HG03097 (cell line): ENCODE data around the gene MAGEB2.
"Not testable (repeated sequence)": the region's sequence is repeated elsewhere in the genome, so short reads cannot be mapped to it uniquely, and the experiment has no call there.

Source experiments
- ATAC-seq: cut with Tn5 transposase; IDR thresholded peaks from one replicate; pipeline ENCODE4 v1.9.1; 2021; ENCODE audit not compliant: unreplicated experiment, low FRiP score

MAGEB2 gene

GRCh38 chrX:30215357-30215843 is at the start of gene MAGEB2:
MAGEB2 (plus strand) TSS chrX:30215563; CDS start chrX:30218581, 3,018 bp downstream.
- ATAC-seq, result no peak

- ATAC-seq, result no peak
Observed at GRCh38 chrX:30170900-30171299, 44.5 kb upstream of the MAGEB2 start.

DNA sequence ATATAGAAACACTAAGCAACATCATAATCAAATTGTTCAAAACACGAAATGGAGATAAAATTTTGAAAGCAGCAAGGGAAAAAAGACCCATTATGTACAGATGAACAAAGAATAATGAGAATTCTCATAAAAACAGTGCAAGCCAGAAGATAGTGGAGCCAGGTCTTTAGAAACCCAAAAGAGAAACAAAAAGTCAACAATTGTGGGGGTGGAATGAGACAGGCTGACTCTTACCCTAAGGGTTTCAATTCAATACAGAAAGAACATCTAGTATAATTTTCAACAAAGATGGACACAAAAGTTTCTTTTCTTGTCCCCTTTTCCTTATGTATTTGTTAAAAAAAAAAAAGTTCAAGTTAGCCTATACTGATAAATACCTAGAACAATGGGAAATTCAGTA is 34.0 kb upstream of the MAGEB2 start:
- no peak for ATAC-seq

- ATAC-seq, result no peak
Observed at GRCh38 chrX:30183554-30183953, 31.8 kb upstream of the MAGEB2 start.

GRCh38 chrX:30190426-30190825 is 24.9 kb upstream of the MAGEB2 start:
- ATAC-seq, result no peak

DNA sequence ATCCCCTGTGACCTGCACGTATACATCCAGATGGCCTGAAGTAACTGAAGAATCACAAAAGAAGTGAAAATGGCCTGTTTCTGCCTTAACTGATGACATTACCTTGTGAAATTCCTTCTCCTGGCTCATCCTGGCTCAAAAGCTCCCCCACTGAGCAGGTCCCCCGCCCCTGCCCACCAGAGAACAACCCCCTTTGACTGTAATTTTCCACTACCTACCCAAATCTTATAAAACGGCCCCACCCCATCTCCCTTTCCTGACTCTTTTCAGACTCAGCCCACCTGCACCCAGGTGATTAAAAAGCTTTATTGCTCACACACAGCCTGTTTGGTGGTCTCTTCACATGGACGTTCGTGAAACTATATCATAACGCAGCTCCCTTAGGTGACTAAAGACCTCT is 21.5 kb upstream of the MAGEB2 start:
- not testable (repeated sequence) for ATAC-seq

DNA sequence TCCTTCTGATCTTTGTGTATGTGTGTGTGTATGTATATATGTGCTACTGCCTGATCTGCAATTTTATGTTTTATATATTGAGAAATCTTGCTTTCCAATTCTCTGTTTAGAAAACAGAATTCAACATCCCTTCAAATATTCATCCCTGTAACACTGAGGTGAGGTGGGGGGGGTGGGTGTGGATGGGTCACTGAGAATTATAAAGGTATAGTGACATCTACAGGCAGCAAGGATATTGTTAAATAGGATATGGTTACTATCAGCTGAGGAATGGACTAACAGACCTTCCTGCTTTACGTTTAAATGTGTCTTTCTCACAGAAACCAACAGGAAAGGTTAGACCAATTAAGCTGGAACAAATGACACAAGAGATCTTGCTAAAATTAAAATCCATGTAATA is 19.0 kb upstream of the MAGEB2 start:
- ATAC-seq, result no peak

GRCh38 chrX:30212172-30212571 is 3.2 kb upstream of the MAGEB2 start:
- no peak for ATAC-seq

DNA sequence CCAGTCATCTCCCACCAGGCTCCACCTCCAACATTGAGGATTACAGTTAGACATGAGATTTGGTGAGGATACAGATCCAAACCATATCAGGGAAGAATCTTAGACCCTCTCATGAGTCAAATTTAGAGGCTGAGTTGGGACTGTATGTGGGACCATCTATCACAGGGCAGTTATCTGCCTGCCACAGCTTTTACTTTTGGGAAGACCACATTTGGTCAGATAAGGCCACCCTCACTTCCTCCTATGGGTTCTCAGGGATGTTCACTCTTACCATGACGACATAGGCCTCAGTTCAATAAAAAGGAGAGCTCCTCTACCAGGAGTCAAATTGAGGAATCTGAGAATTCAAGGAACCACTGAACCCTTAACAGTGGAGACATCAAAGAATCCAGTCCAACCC is 2.1 kb downstream of the MAGEB2 start:
- no peak for ATAC-seq

DNA sequence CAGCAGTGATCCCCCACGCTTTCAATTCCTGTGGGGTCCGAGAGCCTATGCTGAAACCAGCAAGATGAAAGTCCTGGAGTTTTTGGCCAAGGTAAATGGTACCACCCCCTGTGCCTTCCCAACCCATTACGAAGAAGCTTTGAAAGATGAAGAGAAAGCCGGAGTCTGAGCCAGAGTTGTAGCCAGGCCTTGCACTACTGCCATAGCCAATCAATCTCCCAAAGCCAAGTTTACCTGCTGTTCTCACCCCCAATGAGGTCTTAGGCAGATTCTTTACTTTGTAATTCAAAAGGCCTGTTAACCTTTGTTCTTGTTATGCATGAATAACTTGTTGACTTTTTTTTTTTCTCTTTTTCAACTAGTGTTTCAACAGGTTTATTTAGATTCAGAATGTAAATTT is 4.0 kb downstream of the MAGEB2 start:
- no peak for ATAC-seq

DNA sequence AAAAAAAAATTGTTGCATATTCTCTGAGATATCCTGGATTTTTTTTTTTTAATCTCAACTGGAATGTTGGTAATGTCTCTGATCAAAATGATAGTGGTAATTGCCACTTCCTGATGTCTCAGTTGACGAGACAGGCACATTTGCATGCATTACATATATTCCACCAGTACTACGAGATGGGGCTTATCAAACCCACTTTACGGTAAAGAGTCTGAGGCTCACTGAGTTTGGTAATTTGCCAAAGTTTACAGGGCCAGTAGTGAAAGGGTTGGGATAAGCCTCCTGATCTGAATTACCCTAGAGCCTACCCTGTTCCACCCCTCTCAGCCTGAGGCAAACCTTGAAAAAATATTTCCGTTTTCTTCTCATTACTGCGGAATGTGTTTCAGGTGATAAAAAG is 5.3 kb downstream of the MAGEB2 start:
- no peak for ATAC-seq

DNA sequence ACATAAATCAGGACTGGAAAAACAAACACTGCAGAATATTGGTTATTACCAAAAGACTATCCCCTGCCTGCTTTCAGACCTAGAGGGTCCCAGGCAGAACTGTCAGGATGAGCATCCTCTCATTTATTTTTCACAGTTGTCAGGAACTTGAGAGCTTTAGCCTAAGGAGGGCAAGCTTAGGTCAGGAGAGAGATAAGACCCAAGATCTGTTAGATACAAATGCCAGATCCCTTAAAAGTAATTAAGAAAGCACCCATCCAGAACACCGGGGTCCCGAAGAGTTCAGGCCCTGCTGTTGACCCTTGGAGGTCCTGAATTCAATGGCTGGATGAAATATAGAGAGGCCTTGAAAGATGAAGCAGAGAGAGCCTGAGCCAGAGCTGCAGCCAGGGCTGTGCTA is 9.2 kb downstream of the MAGEB2 start:
- no peak for ATAC-seq

GRCh38 chrX:30228526-30228925 is 13.2 kb downstream of the MAGEB2 start:
- no peak for ATAC-seq

- ATAC-seq, result no peak
Observed at GRCh38 chrX:30230395-30230794, 15.0 kb downstream of the MAGEB2 start, which contains the start of gene MAGEB3. MAGEB3 (plus strand) TSS chrX:30230657; CDS start chrX:30235925, 5,268 bp downstream.

GRCh38 chrX:30241724-30242415 is 26.5 kb downstream of the MAGEB2 start, which contains the start of gene MAGEB4:
MAGEB4 (plus strand) TSS chrX:30242000; CDS start chrX:30242136, 136 bp downstream.
- no peak for ATAC-seq

DNA sequence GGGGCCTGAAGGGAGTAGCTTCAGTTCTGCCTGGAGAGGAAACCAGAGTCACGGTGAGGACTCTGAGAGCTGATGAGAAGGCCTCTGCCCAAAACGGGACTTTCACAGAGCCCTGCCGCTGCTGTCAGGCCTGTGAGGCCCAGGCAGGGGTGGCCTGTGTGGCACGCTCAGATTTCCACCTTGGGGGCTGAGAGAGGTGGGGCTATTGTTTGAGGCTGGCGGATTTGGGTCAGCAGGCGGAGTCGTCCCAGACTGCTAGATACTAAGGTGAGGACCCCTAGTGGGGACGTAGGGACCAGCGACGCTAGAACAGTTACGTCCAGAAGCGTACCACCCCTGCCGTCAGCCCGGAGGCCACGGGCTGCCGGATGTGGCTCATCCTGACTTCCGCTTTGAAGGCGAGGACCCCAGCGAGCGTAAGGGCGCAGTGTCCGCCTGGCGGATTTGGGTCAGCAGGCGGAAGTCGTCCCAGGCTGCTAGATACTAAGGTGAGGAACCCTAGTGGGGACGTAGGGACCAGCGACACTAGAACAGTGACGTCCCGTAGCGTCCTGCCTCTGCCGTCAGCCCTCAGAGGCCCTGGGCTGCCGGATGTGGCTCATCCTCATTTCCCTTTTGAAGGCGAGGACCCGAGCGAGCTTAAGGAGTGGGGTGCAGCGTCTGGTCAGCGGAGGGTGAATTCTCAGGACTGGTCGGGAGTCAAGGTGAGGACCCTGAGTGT is 31.6 kb downstream of the MAGEB2 start, which contains the start of gene MAGEB1:
Gene MAGEB1, plus strand, starts transcription at position 378 of the 721 bp plus-strand sequence. CDS start 3,348 bp downstream, outside the sequence.
- no peak for ATAC-seq

DNA sequence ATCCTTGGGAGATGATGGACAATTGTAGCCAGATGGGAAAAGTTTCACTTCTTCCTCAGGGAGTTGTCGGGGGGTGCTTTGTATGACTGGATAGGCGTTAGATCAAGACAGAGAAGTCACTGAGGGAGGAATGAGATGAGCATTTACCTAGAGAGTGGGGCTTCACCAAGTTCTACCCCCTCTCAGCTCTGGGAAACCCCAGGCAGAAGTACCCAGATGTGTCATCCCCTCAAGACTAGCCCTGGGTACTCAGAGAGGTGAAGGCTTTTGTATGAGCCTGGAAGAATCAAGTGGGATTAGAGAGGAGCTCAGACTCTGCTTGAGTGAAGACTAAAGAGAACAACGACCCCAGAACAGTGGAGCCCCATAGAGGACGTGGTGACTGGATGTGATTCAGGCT is 33.5 kb downstream of the MAGEB2 start:
- peak; percentile 75 for ATAC-seq

- ATAC-seq, result no peak
Observed at GRCh38 chrX:30253257-30253656, 37.9 kb downstream of the MAGEB2 start.

DNA sequence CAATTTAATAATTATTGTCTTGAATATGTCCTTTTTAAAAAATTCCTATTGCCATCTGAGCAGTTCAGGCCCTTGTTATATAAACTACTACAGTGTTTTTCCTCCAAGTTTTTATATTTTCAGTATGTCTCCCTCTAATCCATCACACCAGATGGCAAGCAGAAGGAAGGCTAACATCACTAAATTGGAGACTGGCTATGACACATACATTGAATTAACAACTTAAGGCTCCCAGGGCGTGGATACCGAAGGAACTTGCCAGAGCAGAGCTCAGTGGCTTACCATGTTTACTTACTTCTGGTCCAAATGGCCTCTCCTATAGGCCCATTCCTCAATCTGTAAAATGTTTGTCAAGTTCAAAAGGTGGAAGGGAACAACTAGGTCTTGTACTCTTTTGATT is 44.6 kb downstream of the MAGEB2 start:
- no peak for ATAC-seq

GRCh38 chrX:30261012-30261411 is 45.6 kb downstream of the MAGEB2 start:
- no peak for ATAC-seq

- ATAC-seq, result no peak
Observed at GRCh38 chrX:30262763-30263162, 47.4 kb downstream of the MAGEB2 start.
